HCT116 (cell line): ENCODE results near the gene OPRD1. TPM values are rescaled to one million over a fixed set of nuclear protein-coding genes. Genes with fewer than 3 reads are reported as not detected.

Experiments
- ATAC-seq: fragments of 200-7000 bp; cut with Tn5 transposase; 2 replicates; pipeline ENCODE4 v1.9.1; 2020; ENCODE audit warnings: mild to moderate bottlenecking, moderate library complexity
- BruUV-seq: library from RNA; stranded (reverse); fragments of 400-500 nt; replicated peaks from 2 replicates; lab custom pipeline; 2021; lab: Mats Ljungman, UMichigan
- CTCF ChIA-PET: fragments of 300-600 bp; sonication (Branson Sonifier 250); formaldehyde crosslinking; loops from one replicate; lab custom pipeline; 2021; ENCODE audit warnings: antibody characterized with exemption; lab: Charles Lee
- POLR2A ChIA-PET: fragments of 300-600, 350-600 bp; sonication (Branson Sonifier 250); formaldehyde crosslinking; loops from one replicate; lab custom pipeline; 2021; ENCODE audit warnings: antibody characterized with exemption; lab: Charles Lee
- RAD21 ChIA-PET, 2 experiments: fragments of 300-600 bp; sonication (Branson Sonifier 250); formaldehyde crosslinking; loops; one replicate each; lab custom pipeline; 2023; ENCODE audit warnings: low total read pairs in 2 of 2; ENCODE audit not compliant: uncharacterized antibody in 2 of 2, unreplicated experiment in 2 of 2, low non-redundant PET in 1 of 2; lab: Charles Lee
- DNase-seq: peaks from one replicate; pipeline ENCODE4 v3.0.0-alpha.2; 2010; ENCODE audit warnings: low read depth, low spot score
- H2AFZ ChIP-seq: fragments of 200-600 bp; shearing (Covaris generic), sonication (generic); 2 replicates; pipeline ENCODE4 v1.6.1; 2017; ENCODE audit warnings: low read depth, mixed run types, mixed read lengths, antibody characterized with exemption, low read length; ENCODE audit not compliant: poor library complexity, severe bottlenecking
- H3K27ac ChIP-seq: 2 replicates; pipeline ENCODE4 v1.5.1; 2012; ENCODE audit warnings: low read depth, low read length
- H3K27me3 ChIP-seq: fragments of 200-600 bp; sonication (generic); 2 replicates; pipeline ENCODE4 v1.6.1; 2016; ENCODE audit warnings: mixed run types, low read length, mixed read lengths; ENCODE audit not compliant: insufficient read depth
- H3K36me3 ChIP-seq, 2 experiments: fragments of 200-500 bp in 1 of 2; fragments of 200-600 bp in 1 of 2; sonication (Bioruptor generic) in 1 of 2; sonication (generic) in 1 of 2; 2 replicates each; pipeline versions ENCODE4 v1.5.1 to v1.6.1; 2014 to 2016; ENCODE audit warnings: low read length in 2 of 2, inconsistent platforms in 1 of 2, mixed read lengths in 1 of 2, mixed run types in 1 of 2; ENCODE audit not compliant: insufficient read depth in 2 of 2, control insufficient read depth in 1 of 2
- H3K4me1 ChIP-seq, 2 experiments: fragments of 200-600 bp in 1 of 2; sonication (generic) in 1 of 2; 2 replicates each; pipeline versions ENCODE4 v1.5.1 to v1.6.1; 2012 to 2017; ENCODE audit warnings: low read length in 2 of 2, inconsistent platforms in 1 of 2, mild to moderate bottlenecking in 1 of 2, mixed read lengths in 1 of 2, mixed run types in 1 of 2, moderate library complexity in 1 of 2; ENCODE audit not compliant: insufficient read depth in 2 of 2, control insufficient read depth in 1 of 2
- H3K4me2 ChIP-seq: fragments of 200-600 bp; sonication (generic); 2 replicates; pipeline ENCODE4 v1.6.1; 2017; ENCODE audit warnings: mixed run types, low read length, mixed read lengths
- H3K4me3 ChIP-seq, 2 experiments: fragments of 200-600 bp in 1 of 2; sonication (generic) in 1 of 2; replicated peaks in 1 of 2; 2 replicates each; pipeline ENCODE4 v1.5.1; 2011 to 2016; ENCODE audit warnings: low read length in 2 of 2, control low read depth in 1 of 2, low read depth in 1 of 2, mild to moderate bottlenecking in 1 of 2, mixed read lengths in 1 of 2, mixed run types in 1 of 2
- H3K79me2 ChIP-seq: fragments of 200-600 bp; sonication (generic); 2 replicates; pipeline ENCODE4 v1.6.1; 2017; ENCODE audit warnings: mild to moderate bottlenecking, mixed run types, low read length, moderate library complexity, mixed read lengths; ENCODE audit not compliant: insufficient read depth
- H3K9ac ChIP-seq: fragments of 200-600 bp; sonication (generic); 2 replicates; pipeline ENCODE4 v1.6.1; 2016; ENCODE audit warnings: low read length, mixed read lengths
- H3K9me2 ChIP-seq: fragments of 200-600 bp; sonication (generic), shearing (Covaris generic); 2 replicates; pipeline ENCODE4 v1.6.1; 2017; ENCODE audit warnings: mixed run types, mild to moderate bottlenecking, moderate library complexity; ENCODE audit not compliant: insufficient read depth
- H3K9me3 ChIP-seq, 2 experiments: fragments of 200-500 bp in 1 of 2; fragments of 200-600 bp in 1 of 2; sonication (Bioruptor generic) in 1 of 2; sonication (generic) in 1 of 2; 2 replicates each; pipeline ENCODE4 v1.6.1; 2014 to 2017; ENCODE audit warnings: low read length in 2 of 2, mixed read lengths in 2 of 2, inconsistent platforms in 1 of 2, low read depth in 1 of 2, mild to moderate bottlenecking in 1 of 2, mixed run types in 1 of 2, moderate library complexity in 1 of 2; ENCODE audit not compliant: control insufficient read depth in 1 of 2, insufficient read depth in 1 of 2
- H4K20me1 ChIP-seq: fragments of 200-600 bp; sonication (generic), shearing (Covaris generic); 2 replicates; pipeline ENCODE4 v1.6.1; 2017; ENCODE audit warnings: mixed run types, mild to moderate bottlenecking, moderate library complexity; ENCODE audit not compliant: insufficient read depth
- CBX3 ChIP-seq: IDR thresholded peaks from 2 replicates; pipeline ENCODE4 v1.6.1; 2012; ENCODE audit warnings: low read depth
- EGR1 ChIP-seq: IDR thresholded peaks from 2 replicates; pipeline ENCODE4 v1.6.1; 2012; ENCODE audit warnings: low read depth
- ELF1 ChIP-seq: IDR thresholded peaks from 2 replicates; pipeline ENCODE4 v1.6.1; 2012; ENCODE audit warnings: low read depth, borderline replicate concordance
- EZH2phosphoT487 ChIP-seq: fragments of 200-600 bp; IDR thresholded peaks from 2 replicates; pipeline ENCODE4 v1.6.1; 2018; ENCODE audit warnings: antibody characterized with exemption, borderline replicate concordance
- JUND ChIP-seq: IDR thresholded peaks from 2 replicates; pipeline ENCODE4 v1.6.1; 2012
- POLR2AphosphoS5 ChIP-seq: IDR thresholded peaks from 2 replicates; pipeline ENCODE4 v1.6.1; 2011; ENCODE audit warnings: mild to moderate bottlenecking, low read depth, low read length, moderate library complexity
- RAD21 ChIP-seq: IDR thresholded peaks from 2 replicates; pipeline ENCODE4 v1.6.1; 2012; ENCODE audit warnings: low read depth, mild to moderate bottlenecking
- SP1 ChIP-seq: IDR thresholded peaks from 2 replicates; pipeline ENCODE4 v1.6.1; 2012; ENCODE audit warnings: low read depth
- ZFX ChIP-seq: fragments of 450-650 bp; IDR thresholded peaks from 2 replicates; pipeline ENCODE4 v1.6.1; 2017
- intact Hi-C: fragments of 100-400 bp; cut with micrococcal nuclease; formaldehyde crosslinking; loops from 2 replicates; pipeline ENCODE4 v1.10.0; 2022
- total RNA-seq: library from RNA; stranded (reverse); gene quantifications from one replicate; pipeline ENCODE4 v1.2.1, GENCODE V29; 2021; ENCODE audit not compliant: unreplicated experiment
- TF ChIP-seq, protein P1 (sequence below): IDR thresholded peaks from 2 replicates; pipeline ENCODE4 v1.6.1; 2012; ENCODE audit warnings: low read depth
- TF ChIP-seq, protein P2 (sequence below): IDR thresholded peaks from 2 replicates; pipeline ENCODE4 v1.6.1; 2012

Gene OPRD1
- total RNA-seq, 1 experiment from 2014 or later: not detected

DNA sequence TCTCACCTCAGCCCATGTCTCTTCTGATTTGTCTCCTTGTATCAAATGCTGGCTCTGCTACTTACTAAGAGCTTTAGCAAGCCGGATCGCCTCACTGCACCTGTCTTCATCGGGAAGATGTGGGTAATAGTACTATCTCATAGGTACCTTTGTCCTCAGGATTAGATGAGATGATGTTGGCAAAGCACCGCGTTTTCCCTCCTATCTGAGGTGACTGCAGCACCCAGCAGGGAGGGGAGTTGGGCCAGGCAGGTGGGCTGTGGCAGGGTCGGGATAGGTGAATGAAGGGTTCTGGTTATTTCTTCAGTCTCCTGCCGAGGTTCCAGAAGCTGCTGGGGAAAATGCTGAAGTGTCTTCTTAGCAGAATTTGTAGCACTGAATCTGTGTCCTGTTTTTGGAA is 5.2 kb downstream of the OPRD1 start:
- Histone ChIP-seq H3K4me3 (no peak overlapping the region), H3K79me2 (no peaks in the 10 kb centered on the region), H3K36me3 (no peaks in the 10 kb centered on the region), H3K9ac (no peak overlapping the region), H3K27ac (no peak overlapping the region), H3K27me3 (no peaks in the 10 kb centered on the region), H3K4me2 (no peak overlapping the region), H3K9me3 (no peaks in the 10 kb centered on the region), H3K4me1 (no peaks in the 10 kb centered on the region), H4K20me1 (no peaks in the 10 kb centered on the region), H2AFZ (no peak overlapping the region), H3K9me2 (no peaks in the 10 kb centered on the region)
- intact Hi-C loops: no loop called here
- TF ChIP-seq JUND: no peak
- no peak for TF ChIP-seq EZH2phosphoT487
- TF ChIP-seq ELF1: no peak
- no peak for TF ChIP-seq ZFX
- TF ChIP-seq, protein P1, sequence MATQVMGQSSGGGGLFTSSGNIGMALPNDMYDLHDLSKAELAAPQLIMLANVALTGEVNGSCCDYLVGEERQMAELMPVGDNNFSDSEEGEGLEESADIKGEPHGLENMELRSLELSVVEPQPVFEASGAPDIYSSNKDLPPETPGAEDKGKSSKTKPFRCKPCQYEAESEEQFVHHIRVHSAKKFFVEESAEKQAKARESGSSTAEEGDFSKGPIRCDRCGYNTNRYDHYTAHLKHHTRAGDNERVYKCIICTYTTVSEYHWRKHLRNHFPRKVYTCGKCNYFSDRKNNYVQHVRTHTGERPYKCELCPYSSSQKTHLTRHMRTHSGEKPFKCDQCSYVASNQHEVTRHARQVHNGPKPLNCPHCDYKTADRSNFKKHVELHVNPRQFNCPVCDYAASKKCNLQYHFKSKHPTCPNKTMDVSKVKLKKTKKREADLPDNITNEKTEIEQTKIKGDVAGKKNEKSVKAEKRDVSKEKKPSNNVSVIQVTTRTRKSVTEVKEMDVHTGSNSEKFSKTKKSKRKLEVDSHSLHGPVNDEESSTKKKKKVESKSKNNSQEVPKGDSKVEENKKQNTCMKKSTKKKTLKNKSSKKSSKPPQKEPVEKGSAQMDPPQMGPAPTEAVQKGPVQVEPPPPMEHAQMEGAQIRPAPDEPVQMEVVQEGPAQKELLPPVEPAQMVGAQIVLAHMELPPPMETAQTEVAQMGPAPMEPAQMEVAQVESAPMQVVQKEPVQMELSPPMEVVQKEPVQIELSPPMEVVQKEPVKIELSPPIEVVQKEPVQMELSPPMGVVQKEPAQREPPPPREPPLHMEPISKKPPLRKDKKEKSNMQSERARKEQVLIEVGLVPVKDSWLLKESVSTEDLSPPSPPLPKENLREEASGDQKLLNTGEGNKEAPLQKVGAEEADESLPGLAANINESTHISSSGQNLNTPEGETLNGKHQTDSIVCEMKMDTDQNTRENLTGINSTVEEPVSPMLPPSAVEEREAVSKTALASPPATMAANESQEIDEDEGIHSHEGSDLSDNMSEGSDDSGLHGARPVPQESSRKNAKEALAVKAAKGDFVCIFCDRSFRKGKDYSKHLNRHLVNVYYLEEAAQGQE: no peak
- no peak for TF ChIP-seq RAD21
- no peak for ATAC-seq
- no TSS peak for BruUV-seq
- POLR2A ChIA-PET: no interaction called here
- RAD21 ChIA-PET: no interaction called here
- CTCF ChIA-PET: no interaction called here
- DNase-seq: no peak

DNA sequence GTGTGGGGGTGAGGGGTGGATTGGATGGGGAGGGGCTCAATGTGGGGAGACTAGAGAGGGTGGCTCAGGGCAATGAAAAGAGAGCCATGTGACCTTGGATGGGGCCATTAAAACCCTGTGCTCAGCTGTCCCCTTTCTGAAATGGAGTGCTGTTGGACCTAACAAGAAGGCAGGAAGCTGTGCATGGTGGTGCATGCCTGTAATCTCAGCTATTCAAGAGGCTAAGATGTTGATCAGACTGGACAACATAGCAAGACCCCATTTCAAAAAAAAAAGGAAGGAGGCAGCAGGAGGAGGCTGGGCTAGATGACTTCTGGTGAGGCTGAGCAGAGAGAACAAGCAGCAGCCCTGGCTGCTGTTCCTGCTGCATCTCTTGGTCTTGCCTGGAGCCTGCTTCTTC is 7.0 kb downstream of the OPRD1 start:
- intact Hi-C loops: no loop called here
- ChIA-PET POLR2A (no interaction called here), CTCF (no interaction called here), RAD21 (no interaction called here)
- BruUV-seq: no TSS peak
- no peak overlapping the region for H3K4me3 ChIP-seq
- no peaks in the 10 kb centered on the region for H3K9me2 ChIP-seq
- no peaks in the 10 kb centered on the region for H3K4me1 ChIP-seq
- no peak overlapping the region for H3K4me2 ChIP-seq
- ATAC-seq (no peak), DNase-seq (no peak)
- H3K9ac ChIP-seq: no peak overlapping the region
- H3K9me3 ChIP-seq: no peaks in the 10 kb centered on the region
- H3K36me3 ChIP-seq: no peaks in the 10 kb centered on the region
- no peak overlapping the region for H3K27ac ChIP-seq
- no peaks in the 10 kb centered on the region for H3K27me3 ChIP-seq
- no peaks in the 10 kb centered on the region for H4K20me1 ChIP-seq
- no peaks in the 10 kb centered on the region for H3K79me2 ChIP-seq
- no peak overlapping the region for H2AFZ ChIP-seq
- TF ChIP-seq, protein P1: no peak
- no peak for TF ChIP-seq EZH2phosphoT487
- TF ChIP-seq POLR2AphosphoS5: no peak
- TF ChIP-seq EGR1: no peak
- no peak for TF ChIP-seq RAD21
- no peak for TF ChIP-seq SP1
- no peak for TF ChIP-seq CBX3
- TF ChIP-seq, protein P2, sequence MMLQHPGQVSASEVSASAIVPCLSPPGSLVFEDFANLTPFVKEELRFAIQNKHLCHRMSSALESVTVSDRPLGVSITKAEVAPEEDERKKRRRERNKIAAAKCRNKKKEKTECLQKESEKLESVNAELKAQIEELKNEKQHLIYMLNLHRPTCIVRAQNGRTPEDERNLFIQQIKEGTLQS: no peak
